HepG2 (cell line): Measurements from ENCODE around the gene HDGF. TPM values are rescaled to one million over a fixed set of nuclear protein-coding genes. Genes with fewer than 3 reads are reported as not detected.

Experiments used
- HOXD1 ChIP-seq: sonication (generic); formaldehyde crosslinking; IDR thresholded peaks from 2 replicates; pipeline ENCODE4 v1.5.0; 2020; ENCODE audit warnings: missing genetic modification reagents
- KMT2A ChIP-seq: sonication (generic); formaldehyde crosslinking; IDR thresholded peaks from 2 replicates; pipeline ENCODE4 v1.4.0; 2020; ENCODE audit warnings: missing genetic modification reagents
- RFXANK ChIP-seq: IDR thresholded peaks from 2 replicates; pipeline ENCODE4 v1.6.1; 2016
- TBX2 ChIP-seq: sonication (generic); formaldehyde crosslinking; IDR thresholded peaks from 2 replicates; pipeline ENCODE4 v1.5.0; 2020; ENCODE audit warnings: missing genetic modification reagents, mild to moderate bottlenecking, borderline replicate concordance
- TEAD3 ChIP-seq: optimal IDR thresholded peaks from 2 replicates; pipeline ENCODE3; 2016; ENCODE audit warnings: borderline replicate concordance
- ZBTB20 ChIP-seq: sonication (generic); formaldehyde crosslinking; IDR thresholded peaks from 2 replicates; pipeline ENCODE4 v1.8.1; 2023; ENCODE audit warnings: missing genetic modification reagents, low read depth, mild to moderate bottlenecking, borderline replicate concordance
- ZFP82 ChIP-seq: sonication (generic); formaldehyde crosslinking; IDR thresholded peaks from 2 replicates; pipeline ENCODE4 v1.5.1; 2020; ENCODE audit warnings: mild to moderate bottlenecking, missing genetic modification reagents, borderline replicate concordance
- ZMYM4 ChIP-seq: sonication (generic); formaldehyde crosslinking; IDR thresholded peaks from 2 replicates; pipeline ENCODE4 v1.8.1; 2023; ENCODE audit warnings: mild to moderate bottlenecking, missing genetic modification reagents
- ZNF124 ChIP-seq: sonication (generic); formaldehyde crosslinking; IDR thresholded peaks from 2 replicates; pipeline ENCODE4 v1.4.0; 2020; ENCODE audit warnings: missing genetic modification reagents
- ZNF143 ChIP-seq: sonication (generic); formaldehyde crosslinking; IDR thresholded peaks from 2 replicates; pipeline ENCODE4 v1.4.0; 2020; ENCODE audit warnings: missing genetic modification reagents
- ZNF549 ChIP-seq: sonication (generic); formaldehyde crosslinking; IDR thresholded peaks from 2 replicates; pipeline ENCODE4 v1.5.0; 2020; ENCODE audit warnings: missing genetic modification reagents
- ZNF724P ChIP-seq: sonication (generic); formaldehyde crosslinking; IDR thresholded peaks from 2 replicates; pipeline ENCODE4 v1.8.0; 2022; ENCODE audit warnings: missing genetic modification reagents, borderline replicate concordance
- polyA plus RNA-seq, 8 experiments: library from polyadenylated mRNA; depleted of rRNA in 3 of 8; stranded (reverse) in 7 of 8; unstranded in 1 of 8; fragments of >200 nt; fragmentation: Illumina TruSeq in 4 of 8; extraction: Trizol in 4 of 8; gene quantifications; 2 replicates each; pipeline versions ENCODE4 v1.2.1 to v1.2.3, GENCODE V29; 2011 to 2016; ENCODE audit warnings: low read depth in 4 of 8, missing spikeins in 1 of 8, mixed read lengths in 1 of 8; ENCODE audit not compliant: insufficient read depth in 1 of 8
- total RNA-seq, 5 experiments: library from RNA; depleted of rRNA; stranded (reverse); fragments of >200 nt; fragmentation: Illumina TruSeq; extraction: Trizol; gene quantifications; 2 replicates each; pipeline ENCODE4 v1.2.3, GENCODE V29; 2016; ENCODE audit warnings: low read depth in 1 of 5
- TF ChIP-seq, protein P1 (sequence below): sonication (generic); formaldehyde crosslinking; IDR thresholded peaks from 2 replicates; pipeline ENCODE4 v1.5.1; 2020; ENCODE audit warnings: missing genetic modification reagents, mild to moderate bottlenecking, borderline replicate concordance
- TF ChIP-seq, protein P2 (sequence below): IDR thresholded peaks from 2 replicates; pipeline ENCODE4 v1.6.1; 2012; ENCODE audit warnings: low read depth, low read length, improper control_type of control experiment
- TF ChIP-seq, protein P3 (sequence below), 2 experiments: fragments of 450-650 bp in 1 of 2; sonication (generic) in 1 of 2; formaldehyde crosslinking in 1 of 2; IDR thresholded peaks; 2 replicates each; pipeline versions ENCODE4 v1.6.1 to v1.8.0; 2016 to 2022; ENCODE audit warnings: antibody characterized with exemption in 1 of 2, mild to moderate bottlenecking in 1 of 2, missing genetic modification reagents in 1 of 2

HDGF gene
- total and polyA plus RNA-seq, 2 of the 13 experiments (the other 11 are each of a cell fraction or from before 2014, with no cell fraction given): 156 to 196 TPM

DNA sequence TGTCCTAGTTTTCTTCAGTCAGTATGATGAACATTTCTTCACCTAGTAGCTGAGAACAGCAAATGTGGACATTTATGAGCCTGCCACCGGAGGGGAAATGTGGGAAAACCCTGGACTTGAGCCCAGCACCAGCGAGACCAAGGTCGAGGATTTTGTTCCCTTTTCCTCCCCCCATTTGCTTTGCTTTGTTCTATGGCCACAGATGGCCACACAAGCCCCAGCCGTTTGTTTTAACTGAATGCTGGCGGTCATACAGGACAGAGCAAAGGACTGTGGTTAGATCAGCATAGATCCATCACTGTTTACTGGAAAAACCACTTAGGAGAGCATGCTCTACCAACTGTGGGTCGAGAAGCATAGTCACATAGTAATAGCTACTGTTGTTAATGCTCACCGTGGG lies 44.3 kb upstream of the HDGF start (continued):
- TF ChIP-seq, protein P1, sequence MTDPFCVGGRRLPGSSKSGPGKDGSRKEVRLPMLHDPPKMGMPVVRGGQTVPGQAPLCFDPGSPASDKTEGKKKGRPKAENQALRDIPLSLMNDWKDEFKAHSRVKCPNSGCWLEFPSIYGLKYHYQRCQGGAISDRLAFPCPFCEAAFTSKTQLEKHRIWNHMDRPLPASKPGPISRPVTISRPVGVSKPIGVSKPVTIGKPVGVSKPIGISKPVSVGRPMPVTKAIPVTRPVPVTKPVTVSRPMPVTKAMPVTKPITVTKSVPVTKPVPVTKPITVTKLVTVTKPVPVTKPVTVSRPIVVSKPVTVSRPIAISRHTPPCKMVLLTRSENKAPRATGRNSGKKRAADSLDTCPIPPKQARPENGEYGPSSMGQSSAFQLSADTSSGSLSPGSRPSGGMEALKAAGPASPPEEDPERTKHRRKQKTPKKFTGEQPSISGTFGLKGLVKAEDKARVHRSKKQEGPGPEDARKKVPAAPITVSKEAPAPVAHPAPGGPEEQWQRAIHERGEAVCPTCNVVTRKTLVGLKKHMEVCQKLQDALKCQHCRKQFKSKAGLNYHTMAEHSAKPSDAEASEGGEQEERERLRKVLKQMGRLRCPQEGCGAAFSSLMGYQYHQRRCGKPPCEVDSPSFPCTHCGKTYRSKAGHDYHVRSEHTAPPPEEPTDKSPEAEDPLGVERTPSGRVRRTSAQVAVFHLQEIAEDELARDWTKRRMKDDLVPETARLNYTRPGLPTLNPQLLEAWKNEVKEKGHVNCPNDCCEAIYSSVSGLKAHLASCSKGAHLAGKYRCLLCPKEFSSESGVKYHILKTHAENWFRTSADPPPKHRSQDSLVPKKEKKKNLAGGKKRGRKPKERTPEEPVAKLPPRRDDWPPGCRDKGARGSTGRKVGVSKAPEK (CRISPR knock-in tag): no peak
- TF ChIP-seq ZMYM4 (CRISPR knock-in tag) (peak; percentile 34; the same call in 1 of the 2 replicates), RFXANK (CRISPR knock-in tag) (no peak), ZNF724P (CRISPR knock-in tag) (no peak), ZBTB20 (no peak), KMT2A (CRISPR knock-in tag) (no peak), TEAD3 (CRISPR knock-in tag) (peak; percentile 44), ZFP82 (CRISPR knock-in tag) (no peak), ZNF143 (peak; percentile 73), ZNF549 (CRISPR knock-in tag) (no peak), HOXD1 (CRISPR knock-in tag) (no peak), ZNF124 (CRISPR knock-in tag) (no peak), TBX2 (CRISPR knock-in tag) (peak; percentile 77; the same call in 1 of the 2 replicates)
- TF ChIP-seq, protein P2, sequence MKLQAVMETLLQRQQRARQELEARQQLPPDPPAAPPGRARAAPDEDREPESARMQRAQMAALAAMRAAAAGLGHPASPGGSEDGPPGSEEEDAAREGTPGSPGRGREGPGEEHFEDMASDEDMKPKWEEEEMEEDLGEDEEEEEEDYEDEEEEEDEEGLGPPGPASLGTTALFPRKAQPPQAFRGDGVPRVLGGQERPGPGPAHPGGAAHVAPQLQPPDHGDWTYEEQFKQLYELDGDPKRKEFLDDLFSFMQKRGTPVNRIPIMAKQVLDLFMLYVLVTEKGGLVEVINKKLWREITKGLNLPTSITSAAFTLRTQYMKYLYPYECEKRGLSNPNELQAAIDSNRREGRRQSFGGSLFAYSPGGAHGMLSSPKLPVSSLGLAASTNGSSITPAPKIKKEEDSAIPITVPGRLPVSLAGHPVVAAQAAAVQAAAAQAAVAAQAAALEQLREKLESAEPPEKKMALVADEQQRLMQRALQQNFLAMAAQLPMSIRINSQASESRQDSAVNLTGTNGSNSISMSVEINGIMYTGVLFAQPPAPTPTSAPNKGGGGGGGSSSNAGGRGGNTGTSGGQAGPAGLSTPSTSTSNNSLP: 0 out of 2 replicates have a peak, but pooled peaks have one; percentile 22
- TF ChIP-seq, protein P3, sequence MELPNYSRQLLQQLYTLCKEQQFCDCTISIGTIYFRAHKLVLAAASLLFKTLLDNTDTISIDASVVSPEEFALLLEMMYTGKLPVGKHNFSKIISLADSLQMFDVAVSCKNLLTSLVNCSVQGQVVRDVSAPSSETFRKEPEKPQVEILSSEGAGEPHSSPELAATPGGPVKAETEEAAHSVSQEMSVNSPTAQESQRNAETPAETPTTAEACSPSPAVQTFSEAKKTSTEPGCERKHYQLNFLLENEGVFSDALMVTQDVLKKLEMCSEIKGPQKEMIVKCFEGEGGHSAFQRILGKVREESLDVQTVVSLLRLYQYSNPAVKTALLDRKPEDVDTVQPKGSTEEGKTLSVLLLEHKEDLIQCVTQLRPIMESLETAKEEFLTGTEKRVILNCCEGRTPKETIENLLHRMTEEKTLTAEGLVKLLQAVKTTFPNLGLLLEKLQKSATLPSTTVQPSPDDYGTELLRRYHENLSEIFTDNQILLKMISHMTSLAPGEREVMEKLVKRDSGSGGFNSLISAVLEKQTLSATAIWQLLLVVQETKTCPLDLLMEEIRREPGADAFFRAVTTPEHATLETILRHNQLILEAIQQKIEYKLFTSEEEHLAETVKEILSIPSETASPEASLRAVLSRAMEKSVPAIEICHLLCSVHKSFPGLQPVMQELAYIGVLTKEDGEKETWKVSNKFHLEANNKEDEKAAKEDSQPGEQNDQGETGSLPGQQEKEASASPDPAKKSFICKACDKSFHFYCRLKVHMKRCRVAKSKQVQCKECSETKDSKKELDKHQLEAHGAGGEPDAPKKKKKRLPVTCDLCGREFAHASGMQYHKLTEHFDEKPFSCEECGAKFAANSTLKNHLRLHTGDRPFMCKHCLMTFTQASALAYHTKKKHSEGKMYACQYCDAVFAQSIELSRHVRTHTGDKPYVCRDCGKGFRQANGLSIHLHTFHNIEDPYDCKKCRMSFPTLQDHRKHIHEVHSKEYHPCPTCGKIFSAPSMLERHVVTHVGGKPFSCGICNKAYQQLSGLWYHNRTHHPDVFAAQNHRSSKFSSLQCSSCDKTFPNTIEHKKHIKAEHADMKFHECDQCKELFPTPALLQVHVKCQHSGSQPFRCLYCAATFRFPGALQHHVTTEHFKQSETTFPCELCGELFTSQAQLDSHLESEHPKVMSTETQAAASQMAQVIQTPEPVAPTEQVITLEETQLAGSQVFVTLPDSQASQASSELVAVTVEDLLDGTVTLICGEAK (IDR thresholded peaks at IDR 0.05): no peak
- TF ChIP-seq, protein P3 (CRISPR knock-in tag; IDR thresholded peaks at IDR 0.05): peak; percentile 31; the same call in 1 of the 2 replicates
